Forelimb muscle (tissue), 1 donor: ENCODE data around the gene GALNTL6. TPM values are rescaled to one million over a fixed set of nuclear protein-coding genes. Genes with fewer than 3 reads are reported as not detected.

Source experiments
- DNase-seq: peaks from one replicate; pipeline ENCODE4 v3.0.0-alpha.2; 2013; ENCODE audit warnings: low read depth
- polyA plus RNA-seq: library from polyadenylated mRNA; unstranded; fragments of 120-200 nt; gene quantifications from one replicate; pipeline ENCODE4 v1.2.1, GENCODE V29; 2013; ENCODE audit not compliant: insufficient read length

Gene GALNTL6
- polyA plus RNA-seq, 1 donor = 0.47 TPM

- no peak for DNase-seq
These were observed 296.3 kb downstream of the GALNTL6 start for GRCh38 chr4:172109466-172109865.

- no peak for DNase-seq
These were observed 311.6 kb downstream of the GALNTL6 start for GRCh38 chr4:172124656-172125308.

GRCh38 chr4:172125443-172125842 is 312.2 kb downstream of the GALNTL6 start:
- DNase-seq = no peak

GRCh38 chr4:172127168-172127567 is 314.0 kb downstream of the GALNTL6 start:
- DNase-seq = no peak

GRCh38 chr4:172129593-172129992 is 316.4 kb downstream of the GALNTL6 start:
- no peak for DNase-seq

- no peak for DNase-seq
These were observed 321.3 kb downstream of the GALNTL6 start for GRCh38 chr4:172134521-172134920.

- DNase-seq = no peak
These were observed 327.8 kb downstream of the GALNTL6 start for GRCh38 chr4:172141025-172141424.

- DNase-seq = no peak
These were observed 329.1 kb downstream of the GALNTL6 start for GRCh38 chr4:172142281-172142741.

- DNase-seq = no peak
These were observed 330.6 kb downstream of the GALNTL6 start for GRCh38 chr4:172143605-172144314.

GRCh38 chr4:172147687-172148086 is 334.5 kb downstream of the GALNTL6 start:
- DNase-seq = no peak

GRCh38 chr4:172149329-172149728 is 336.1 kb downstream of the GALNTL6 start:
- DNase-seq = no peak

GRCh38 chr4:172152284-172152683 is 339.1 kb downstream of the GALNTL6 start:
- no peak for DNase-seq

- DNase-seq = no peak
These were observed 340.5 kb downstream of the GALNTL6 start for GRCh38 chr4:172153719-172154118.

- DNase-seq = no peak
These were observed 342.7 kb downstream of the GALNTL6 start for GRCh38 chr4:172155838-172156345.

- no peak for DNase-seq
These were observed 344.7 kb downstream of the GALNTL6 start for GRCh38 chr4:172157946-172158345.

GRCh38 chr4:172163215-172163614 is 350.0 kb downstream of the GALNTL6 start:
- no peak for DNase-seq

GRCh38 chr4:172168888-172169287 is 355.7 kb downstream of the GALNTL6 start:
- no peak for DNase-seq

GRCh38 chr4:172169871-172170270 is 356.7 kb downstream of the GALNTL6 start:
- DNase-seq = no peak

- DNase-seq = no peak
These were observed 360.0 kb downstream of the GALNTL6 start for GRCh38 chr4:172173206-172173605.

- no peak for DNase-seq
These were observed 364.2 kb downstream of the GALNTL6 start for GRCh38 chr4:172177382-172177781.

GRCh38 chr4:172188248-172188988 is 375.2 kb downstream of the GALNTL6 start:
- DNase-seq = no peak

GRCh38 chr4:172202480-172203076 is 389.4 kb downstream of the GALNTL6 start:
- DNase-seq = no peak
